Ishikawa (cell line): ENCODE measurements around the gene TXLNB.

Experiments used
- CEBPB ChIP-seq: IDR thresholded peaks from 2 replicates; pipeline ENCODE4 v1.6.1; 2012
- CREB1 ChIP-seq: IDR thresholded peaks from 2 replicates; pipeline ENCODE4 v1.6.1; 2012; ENCODE audit warnings: low read depth
- EGR1 ChIP-seq: IDR thresholded peaks from 2 replicates; pipeline ENCODE4 v1.6.1; 2012
- EP300 ChIP-seq: IDR thresholded peaks from 2 replicates; pipeline ENCODE4 v1.6.1; 2012; ENCODE audit warnings: borderline replicate concordance
- FOXM1 ChIP-seq: IDR thresholded peaks from 2 replicates; pipeline ENCODE4 v1.6.1; 2012; ENCODE audit warnings: low read depth, borderline replicate concordance
- RAD21 ChIP-seq: IDR thresholded peaks from 2 replicates; pipeline ENCODE4 v1.6.1; 2012; ENCODE audit warnings: low read depth
- REST ChIP-seq: IDR thresholded peaks from 2 replicates; pipeline ENCODE4 v1.6.1; 2012; ENCODE audit warnings: low read depth, mild to moderate bottlenecking
- TAF1 ChIP-seq: IDR thresholded peaks from 2 replicates; pipeline ENCODE4 v1.6.1; 2012; ENCODE audit warnings: low read depth, mild to moderate bottlenecking
- TCF12 ChIP-seq: IDR thresholded peaks from 2 replicates; pipeline ENCODE4 v1.6.1; 2012; ENCODE audit warnings: low read depth
- TEAD4 ChIP-seq: IDR thresholded peaks from 2 replicates; pipeline ENCODE4 v1.6.1; 2012
- USF1 ChIP-seq: IDR thresholded peaks from 2 replicates; pipeline ENCODE4 v1.6.1; 2012
- TF ChIP-seq, protein P1 (sequence below): IDR thresholded peaks from 2 replicates; pipeline ENCODE4 v1.6.1; 2012

- TF ChIP-seq CEBPB (no peak), EP300 (no peak), TAF1 (no peak), REST (no peak), TCF12 (no peak), EGR1 (no peak), RAD21 (no peak), CREB1 (no peak), TEAD4 (no peak), FOXM1 (no peak), USF1 (no peak)
- TF ChIP-seq, protein P1, sequence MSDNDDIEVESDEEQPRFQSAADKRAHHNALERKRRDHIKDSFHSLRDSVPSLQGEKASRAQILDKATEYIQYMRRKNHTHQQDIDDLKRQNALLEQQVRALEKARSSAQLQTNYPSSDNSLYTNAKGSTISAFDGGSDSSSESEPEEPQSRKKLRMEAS, result no peak
Observed at GRCh38 chr6:139313784-139314545, 22.2 kb upstream of the TXLNB start.
